ENCODE data around the gene EPN2. TPM values are rescaled to one million over a fixed set of nuclear protein-coding genes. Genes with fewer than 3 reads are reported as not detected.

The EPN2 gene
- total RNA-seq, 2 experiments from 2014 or later, result 3.2 to 4.6 TPM

- Mint-ChIP-seq H3K4me3 (no peak overlapping the region), H3K27ac (no peak overlapping the region), H3K36me3 (ENCODE audit: low read depth) (no peaks in the 10 kb centered on the region), H3K27me3 (peaks cover 3% of the 10 kb centered on the region), H3K4me1 (ENCODE audit: low read depth) (no peaks in the 10 kb centered on the region), H3K9me3 (no peaks in the 10 kb centered on the region)
- no peak for DNase-seq
- no peak for TF ChIP-seq CTCF (IDR thresholded peaks at IDR 0.05)
- intact Hi-C loops (cut with micrococcal nuclease), result no loop called here
- ChIA-PET POLR2A (no interaction called here), CTCF (no interaction called here)
- ATAC-seq, result no peak
Observed at GRCh38 chr17:19270347-19270703, 33.2 kb downstream of the EPN2 start.

- ChIA-PET POLR2A (interaction anchor here (1.2 kb wide), 1 partner anchor 15 kb away, joined by 4 read pairs; no protein-coding TSS in a partner anchor), CTCF (no interaction called here)
- no peaks in the 10 kb centered on the region for H3K9me3 Mint-ChIP-seq
- H3K27me3 Mint-ChIP-seq, result peaks cover 3% of the 10 kb centered on the region
- H3K4me1 Mint-ChIP-seq (ENCODE audit: low read depth), result no peaks in the 10 kb centered on the region
- intact Hi-C loops (cut with micrococcal nuclease), result no loop called here
- H3K27ac Mint-ChIP-seq, result no peak overlapping the region
- DNase-seq, result no peak
- no peaks in the 10 kb centered on the region for H3K36me3 Mint-ChIP-seq (ENCODE audit: low read depth)
- ATAC-seq, result peak; percentile 24
- no peak overlapping the region for H3K4me3 Mint-ChIP-seq
- TF ChIP-seq CTCF (IDR thresholded peaks at IDR 0.05), result no peak
Observed at GRCh38 chr17:19270704-19271611, 33.8 kb downstream of the EPN2 start.

- ATAC-seq, result no peak
- Mint-ChIP-seq H3K4me3 (no peak overlapping the region), H3K27ac (no peak overlapping the region), H3K4me1 (ENCODE audit: low read depth) (no peaks in the 10 kb centered on the region), H3K27me3 (peaks cover 3% of the 10 kb centered on the region), H3K9me3 (no peaks in the 10 kb centered on the region), H3K36me3 (ENCODE audit: low read depth) (no peaks in the 10 kb centered on the region)
- intact Hi-C loops (cut with micrococcal nuclease), result no loop called here
- TF ChIP-seq CTCF (IDR thresholded peaks at IDR 0.05), result no peak
- no peak for DNase-seq
- ChIA-PET CTCF (no interaction called here), POLR2A (interaction anchor here (1.2 kb wide), 1 partner anchor 14 kb away, joined by 4 read pairs; no protein-coding TSS in a partner anchor)
Observed at GRCh38 chr17:19271780-19272357, 34.7 kb downstream of the EPN2 start.

- Mint-ChIP-seq H3K4me1 (ENCODE audit: low read depth) (no peaks in the 10 kb centered on the region), H3K4me3 (no peak overlapping the region), H3K9me3 (no peaks in the 10 kb centered on the region), H3K27me3 (peaks cover 3% of the 10 kb centered on the region), H3K27ac (no peak overlapping the region), H3K36me3 (ENCODE audit: low read depth) (no peaks in the 10 kb centered on the region)
- POLR2A ChIA-PET, result interaction anchor here (0.8 kb wide), 1 partner anchor 9 kb away, joined by 3 read pairs; no protein-coding TSS in a partner anchor
- ATAC-seq (no peak), DNase-seq (no peak)
- CTCF ChIA-PET, result no interaction called here
- TF ChIP-seq CTCF (IDR thresholded peaks at IDR 0.05), result no peak
- intact Hi-C loops (cut with micrococcal nuclease), result no loop called here
Observed at GRCh38 chr17:19273731-19274130, 36.6 kb downstream of the EPN2 start.

- ATAC-seq, result no peak
- H3K27ac Mint-ChIP-seq, result no peak overlapping the region
- ChIA-PET CTCF (no interaction called here), POLR2A (no interaction called here)
- TF ChIP-seq CTCF (IDR thresholded peaks at IDR 0.05), result no peak
- no peaks in the 10 kb centered on the region for H3K36me3 Mint-ChIP-seq (ENCODE audit: low read depth)
- H3K4me1 Mint-ChIP-seq (ENCODE audit: low read depth), result no peaks in the 10 kb centered on the region
- no peak for DNase-seq
- intact Hi-C loops (cut with micrococcal nuclease), result no loop called here
- H3K27me3 Mint-ChIP-seq, result peaks cover 3% of the 10 kb centered on the region
- no peak overlapping the region for H3K4me3 Mint-ChIP-seq
- no peaks in the 10 kb centered on the region for H3K9me3 Mint-ChIP-seq
Observed at GRCh38 chr17:19274893-19275292, 37.7 kb downstream of the EPN2 start.

Data from activated CD8-positive, alpha-beta T cell treated with anti-CD3 and anti-CD28 coated beads for 36 hours (primary cell).